PC-3 (cell line): ENCODE measurements around the gene HADHB.

Experiments used
- EZH2 ChIP-seq: fragments of 300-600 bp; sonication (generic); IDR thresholded peaks from one replicate; pipeline ENCODE4 v1.6.1; 2017; ENCODE audit warnings: antibody characterized with exemption, mild to moderate bottlenecking, low read length; ENCODE audit not compliant: unreplicated experiment
- EZH2phosphoT487 ChIP-seq: fragments of 300-600 bp; sonication (generic); IDR thresholded peaks from 2 replicates; pipeline ENCODE4 v1.6.1; 2018; ENCODE audit warnings: mild to moderate bottlenecking, antibody characterized with exemption, low read length, borderline replicate concordance
- TF ChIP-seq, protein P1 (sequence below): fragments of 300-600 bp; sonication (generic); conservative IDR thresholded peaks from 2 replicates; pipeline ENCODE4 v1.5.1; 2017; ENCODE audit warnings: antibody characterized with exemption, low read depth, mild to moderate bottlenecking, low read length

- TF ChIP-seq, protein P1, sequence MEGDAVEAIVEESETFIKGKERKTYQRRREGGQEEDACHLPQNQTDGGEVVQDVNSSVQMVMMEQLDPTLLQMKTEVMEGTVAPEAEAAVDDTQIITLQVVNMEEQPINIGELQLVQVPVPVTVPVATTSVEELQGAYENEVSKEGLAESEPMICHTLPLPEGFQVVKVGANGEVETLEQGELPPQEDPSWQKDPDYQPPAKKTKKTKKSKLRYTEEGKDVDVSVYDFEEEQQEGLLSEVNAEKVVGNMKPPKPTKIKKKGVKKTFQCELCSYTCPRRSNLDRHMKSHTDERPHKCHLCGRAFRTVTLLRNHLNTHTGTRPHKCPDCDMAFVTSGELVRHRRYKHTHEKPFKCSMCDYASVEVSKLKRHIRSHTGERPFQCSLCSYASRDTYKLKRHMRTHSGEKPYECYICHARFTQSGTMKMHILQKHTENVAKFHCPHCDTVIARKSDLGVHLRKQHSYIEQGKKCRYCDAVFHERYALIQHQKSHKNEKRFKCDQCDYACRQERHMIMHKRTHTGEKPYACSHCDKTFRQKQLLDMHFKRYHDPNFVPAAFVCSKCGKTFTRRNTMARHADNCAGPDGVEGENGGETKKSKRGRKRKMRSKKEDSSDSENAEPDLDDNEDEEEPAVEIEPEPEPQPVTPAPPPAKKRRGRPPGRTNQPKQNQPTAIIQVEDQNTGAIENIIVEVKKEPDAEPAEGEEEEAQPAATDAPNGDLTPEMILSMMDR, result no peak
- no peak for TF ChIP-seq EZH2phosphoT487
- TF ChIP-seq EZH2, result no peak
Observed at GRCh38 chr2:26300234-26300925, 55.6 kb downstream of the HADHB start.
